ENCODE measurements around the gene XPA.
"Not testable (repeated sequence)": the region's sequence is repeated elsewhere in the genome, so short reads cannot be mapped to it uniquely, and the experiment has no call there.

The XPA gene

GRCh38 chr9:97703437-97704344 lies 6.6 kb upstream of the XPA start:
- DNase-seq (ENCODE audit: low spot score) = peak; percentile 74

GRCh38 chr9:97699824-97700223 lies 2.7 kb upstream of the XPA start:
- not testable (repeated sequence) for DNase-seq (ENCODE audit: low spot score)

- not testable (repeated sequence) for DNase-seq (ENCODE audit: low spot score)
Measured at GRCh38 chr9:97699281-97699680, 2.1 kb upstream of the XPA start.

GRCh38 chr9:97698865-97699264 lies 1.7 kb upstream of the XPA start:
- DNase-seq (ENCODE audit: low spot score) = no peak

- no peak for DNase-seq (ENCODE audit: low spot score)
Measured at GRCh38 chr9:97697837-97698236, 697 bp upstream of the XPA start.

GRCh38 chr9:97695995-97696802 lies 941 bp downstream of the XPA start:
- DNase-seq (ENCODE audit: low spot score) = peak; percentile 46

GRCh38 chr9:97695390-97695789 lies 1.8 kb downstream of the XPA start:
- DNase-seq (ENCODE audit: low spot score) = no peak

GRCh38 chr9:97694769-97695168 lies 2.4 kb downstream of the XPA start:
- DNase-seq (ENCODE audit: low spot score) = no peak

GRCh38 chr9:97689401-97690180 lies 7.5 kb downstream of the XPA start:
- no peak for DNase-seq (ENCODE audit: low spot score)

GRCh38 chr9:97688654-97689053 lies 8.5 kb downstream of the XPA start:
- no peak for DNase-seq (ENCODE audit: low spot score)

- DNase-seq (ENCODE audit: low spot score) = no peak
Measured at GRCh38 chr9:97682242-97682641, 14.9 kb downstream of the XPA start.

GRCh38 chr9:97675655-97676054 lies 21.5 kb downstream of the XPA start:
- DNase-seq (ENCODE audit: low spot score) = no peak

- DNase-seq (ENCODE audit: low spot score) = no peak
Measured at GRCh38 chr9:97673922-97674321, 23.2 kb downstream of the XPA start.

- no peak for DNase-seq (ENCODE audit: low spot score)
Measured at GRCh38 chr9:97672403-97672802, 24.7 kb downstream of the XPA start.

- no peak for DNase-seq (ENCODE audit: low spot score)
Measured at GRCh38 chr9:97670586-97670985, 26.6 kb downstream of the XPA start.

- no peak for DNase-seq (ENCODE audit: low spot score)
Measured at GRCh38 chr9:97668485-97668884, 28.7 kb downstream of the XPA start.

GRCh38 chr9:97666907-97667686 lies 30.0 kb downstream of the XPA start:
- DNase-seq (ENCODE audit: low spot score) = peak; percentile 17

GRCh38 chr9:97665742-97666141 lies 31.4 kb downstream of the XPA start:
- DNase-seq (ENCODE audit: low spot score) = no peak

- DNase-seq (ENCODE audit: low spot score) = no peak
Measured at GRCh38 chr9:97660847-97661246, 36.3 kb downstream of the XPA start.

GRCh38 chr9:97660340-97660739 lies 36.8 kb downstream of the XPA start:
- DNase-seq (ENCODE audit: low spot score) = no peak

- DNase-seq (ENCODE audit: low spot score) = no peak
Measured at GRCh38 chr9:97659771-97660170, 37.4 kb downstream of the XPA start.

GRCh38 chr9:97658707-97659106 lies 38.4 kb downstream of the XPA start:
- no peak for DNase-seq (ENCODE audit: low spot score)

Measured in activated CD4-positive, alpha-beta T cell treated with anti-CD3 and anti-CD28 coated beads, Interleukin-2, Interleukin-4, amounts not matched to agents 100 ng/mL and 50 ng/mL, durations not matched to agents 16 hours and 8 hours (primary cell).